AG10803 (cell line): ENCODE measurements around the gene RTEL1.

Experiments used
- DNase-seq: peaks from one replicate; pipeline ENCODE4 v3.0.0; 2010; ENCODE audit warnings: low read depth
- H3K4me3 ChIP-seq: 2 replicates; pipeline ENCODE4 v1.5.1; 2011; ENCODE audit warnings: mild to moderate bottlenecking, low read length, control low read depth
- CTCF ChIP-seq: conservative IDR thresholded peaks from 2 replicates; pipeline ENCODE4 v1.5.1; 2011; ENCODE audit warnings: mild to moderate bottlenecking, low read length, control low read depth, inconsistent platforms

RTEL1 gene

GRCh38 chr20:63622732-63623131, 35.4 kb upstream of the RTEL1 start:
- H3K4me3 ChIP-seq: no peak overlapping the region
- TF ChIP-seq CTCF: no peak
- DNase-seq: no peak

GRCh38 chr20:63624486-63624885, 33.6 kb upstream of the RTEL1 start:
- no peak overlapping the region for H3K4me3 ChIP-seq
- DNase-seq: peak; percentile 42
- 0 out of 2 replicates have a peak, but pooled peaks have one; percentile 13 for TF ChIP-seq CTCF

- H3K4me3 ChIP-seq: peak overlapping the region; percentile 81
- TF ChIP-seq CTCF: no peak
- DNase-seq: peak; percentile 23
Measured at GRCh38 chr20:63625771-63626423, 32.2 kb upstream of the RTEL1 start.

GRCh38 chr20:63626424-63627128, 31.5 kb upstream of the RTEL1 start, which contains the start of gene GMEB2:
GMEB2 (minus strand) TSS chr20:63627101; CDS start chr20:63619397, 7,704 bp downstream.
- DNase-seq: peak; percentile 67
- TF ChIP-seq CTCF: no peak
- peak within 1 kb of the TSS; percentile 90 for H3K4me3 ChIP-seq

GRCh38 chr20:63627129-63627750, 30.9 kb upstream of the RTEL1 start:
- peak; percentile 93 for DNase-seq
- peak overlapping the region; percentile 90 for H3K4me3 ChIP-seq
- no peak for TF ChIP-seq CTCF

- TF ChIP-seq CTCF: no peak
- no peak for DNase-seq
- H3K4me3 ChIP-seq: peak overlapping the region; percentile 90
Measured at GRCh38 chr20:63627751-63628245, 30.3 kb upstream of the RTEL1 start.
